Stimulated activated effector memory CD8-positive, alpha-beta T cell treated with anti-CD3 and anti-CD28 coated beads, Interleukin-12 subunit alpha, Interleukin-12 subunit beta, amount 100 ng/mL, for 72 hours (primary cell): Measurements from ENCODE around the gene GRM8.

Source experiments
- ATAC-seq: fragments of 150-1000 bp; cut with Tn5 transposase; 2 replicates; pipeline ENCODE4 v1.10.0; 2021
- DNase-seq, 2 donors: peaks; one replicate each; pipeline ENCODE4 v3.0.0; 2021 to 2022; ENCODE audit warnings: low spot score in 2 of 2
- H3K27ac Mint-ChIP-seq: one replicate; pipeline ENCODE4 v1.8.0; 2022; ENCODE audit warnings: mild to moderate bottlenecking, mixed read lengths
- H3K36me3 Mint-ChIP-seq: one replicate; pipeline ENCODE4 v1.8.0; 2022; ENCODE audit warnings: mild to moderate bottlenecking, mixed read lengths
- H3K4me1 Mint-ChIP-seq: one replicate; pipeline ENCODE4 v1.8.0; 2022; ENCODE audit warnings: mixed read lengths
- H3K4me3 Mint-ChIP-seq: one replicate; pipeline ENCODE4 v1.8.0; 2022; ENCODE audit warnings: mild to moderate bottlenecking, mixed read lengths
- H3K9me3 Mint-ChIP-seq: one replicate; pipeline ENCODE4 v1.8.0; 2022; ENCODE audit warnings: mixed read lengths

Gene GRM8

DNA sequence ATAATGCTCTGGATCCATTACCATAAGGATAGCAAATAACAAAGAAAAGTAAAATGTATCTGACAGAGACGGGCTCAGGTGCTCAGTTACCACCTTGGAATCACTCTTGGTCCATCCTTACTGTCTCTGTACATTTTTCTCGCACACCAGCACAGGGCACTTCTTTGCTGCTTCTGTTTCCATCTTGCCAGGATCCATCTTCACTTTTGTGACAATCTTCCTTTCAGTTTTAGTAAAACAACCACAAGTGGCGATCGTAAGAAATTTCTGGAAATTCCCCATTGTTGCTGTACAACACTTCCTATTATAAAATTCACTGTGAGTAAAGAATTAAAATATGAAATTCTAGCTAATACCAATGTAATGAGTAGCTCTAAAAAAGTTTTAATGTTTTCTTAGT is 695.5 kb downstream of the GRM8 start:
- no peaks in the 10 kb centered on the region for H3K4me1 Mint-ChIP-seq
- no peak overlapping the region for H3K27ac Mint-ChIP-seq
- DNase-seq (no peak), ATAC-seq (no peak)
- H3K9me3 Mint-ChIP-seq: no peaks in the 10 kb centered on the region
- H3K4me3 Mint-ChIP-seq: no peak overlapping the region
- no peaks in the 10 kb centered on the region for H3K36me3 Mint-ChIP-seq

DNA sequence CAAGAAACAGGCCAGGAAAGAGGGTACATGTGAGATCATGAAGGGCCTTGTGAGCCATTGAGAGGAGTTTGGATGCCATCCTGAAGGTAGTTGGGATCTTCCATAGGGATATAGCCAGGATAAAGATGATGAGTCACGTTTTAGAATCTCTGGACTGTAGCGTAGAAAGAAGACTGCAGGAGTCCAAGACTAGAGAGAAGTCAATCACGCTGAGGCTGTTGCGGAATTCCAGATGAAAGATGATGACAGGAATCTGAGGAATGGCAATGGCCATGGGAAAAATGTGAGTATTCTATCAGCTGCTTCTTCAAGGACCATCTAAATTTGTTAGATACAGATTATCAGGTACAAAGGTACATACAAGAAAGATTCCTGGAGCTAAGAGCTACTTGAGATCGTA is 711.3 kb downstream of the GRM8 start:
- Mint-ChIP-seq H3K4me1 (no peaks in the 10 kb centered on the region), H3K36me3 (no peaks in the 10 kb centered on the region), H3K4me3 (no peak overlapping the region), H3K9me3 (peaks cover 11% of the 10 kb centered on the region), H3K27ac (no peak overlapping the region)
- DNase-seq: no peak
- no peak for ATAC-seq

DNA sequence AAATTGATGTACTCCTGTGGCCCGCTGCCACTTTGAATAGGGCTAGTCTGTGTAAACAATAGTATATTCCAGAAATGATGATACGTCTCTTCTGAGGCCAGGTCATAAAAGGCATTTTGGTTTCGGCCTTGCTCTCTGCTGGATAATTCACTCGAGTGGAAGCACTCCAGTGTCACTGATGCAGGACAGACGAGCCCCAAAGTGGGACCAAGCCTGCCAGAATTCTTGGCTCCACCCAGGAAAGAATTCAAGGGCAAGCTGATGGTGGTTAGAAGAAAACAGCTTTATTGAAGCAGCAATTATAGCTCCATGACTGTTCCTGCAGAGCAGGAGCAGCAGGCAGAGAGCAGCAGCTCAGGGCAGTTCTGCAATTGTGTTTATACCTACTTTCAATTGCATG is 717.6 kb downstream of the GRM8 start:
- Mint-ChIP-seq H3K36me3 (no peaks in the 10 kb centered on the region), H3K4me1 (no peaks in the 10 kb centered on the region), H3K27ac (no peak overlapping the region), H3K9me3 (peaks cover 11% of the 10 kb centered on the region), H3K4me3 (no peak overlapping the region)
- no peak for DNase-seq
- no peak for ATAC-seq

DNA sequence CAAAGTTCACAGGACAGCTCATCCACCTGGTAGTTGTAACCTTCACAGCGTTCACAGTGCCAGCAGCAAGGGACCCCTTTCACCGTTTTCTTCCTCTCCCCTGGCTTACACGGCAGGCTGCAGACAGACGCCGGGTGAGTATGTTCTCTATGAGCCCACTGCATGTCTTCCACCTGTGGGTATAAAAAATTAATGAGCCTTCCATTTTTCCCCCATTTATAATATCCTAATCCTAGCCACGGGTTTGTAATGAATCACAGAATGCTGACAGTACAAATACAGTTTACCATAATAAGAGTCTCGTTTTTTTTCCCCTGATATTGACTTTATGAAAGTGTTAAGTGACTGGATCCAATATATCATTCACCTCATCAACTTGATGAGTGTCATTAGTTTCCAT is 719.0 kb downstream of the GRM8 start:
- DNase-seq (no peak), ATAC-seq (no peak)
- no peak overlapping the region for H3K4me3 Mint-ChIP-seq
- no peaks in the 10 kb centered on the region for H3K4me1 Mint-ChIP-seq
- no peak overlapping the region for H3K27ac Mint-ChIP-seq
- H3K36me3 Mint-ChIP-seq: no peaks in the 10 kb centered on the region
- H3K9me3 Mint-ChIP-seq: peaks cover 13% of the 10 kb centered on the region

DNA sequence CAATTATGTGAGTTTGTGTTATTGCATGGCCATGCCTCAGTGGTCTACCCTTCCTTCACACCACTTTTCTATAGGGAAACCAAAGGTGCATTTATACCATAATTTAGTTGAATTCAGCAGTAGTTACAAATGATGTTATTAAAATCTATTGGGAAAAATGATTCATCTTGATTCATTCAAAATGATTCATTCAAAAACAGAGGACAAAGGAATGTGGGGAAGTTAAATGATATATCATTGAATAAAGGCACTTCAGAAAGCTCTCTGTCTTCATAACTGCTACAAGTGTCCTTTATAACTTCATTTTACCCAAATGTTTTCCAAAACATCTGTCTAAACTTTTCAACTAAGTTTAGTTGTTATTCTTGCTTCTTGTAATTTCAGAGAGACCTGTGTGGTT is 722.9 kb downstream of the GRM8 start:
- H3K27ac Mint-ChIP-seq: no peak overlapping the region
- DNase-seq: no peak
- H3K4me1 Mint-ChIP-seq: no peaks in the 10 kb centered on the region
- H3K4me3 Mint-ChIP-seq: no peak overlapping the region
- H3K36me3 Mint-ChIP-seq: no peaks in the 10 kb centered on the region
- no peak for ATAC-seq
- peaks cover 16% of the 10 kb centered on the region for H3K9me3 Mint-ChIP-seq

DNA sequence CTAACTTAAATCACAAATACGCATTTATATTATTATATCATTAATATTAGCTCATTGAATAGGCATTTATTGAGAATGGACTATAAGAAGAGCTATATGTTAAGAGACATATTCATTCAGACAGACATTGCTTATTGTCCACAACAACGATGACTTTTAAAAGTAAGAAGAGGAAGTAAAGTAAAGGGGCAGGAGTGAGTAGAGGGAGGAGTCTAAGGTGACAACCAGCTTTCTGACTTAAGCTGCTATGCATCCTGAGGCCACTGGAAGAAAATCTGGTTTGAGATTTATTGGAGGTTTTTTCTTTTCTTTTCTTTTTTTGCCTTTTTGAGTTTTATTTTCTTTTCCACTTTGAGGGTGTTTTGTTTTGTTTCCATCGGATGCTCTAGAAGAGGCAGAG is 723.5 kb downstream of the GRM8 start:
- ATAC-seq (no peak), DNase-seq (no peak)
- no peaks in the 10 kb centered on the region for H3K4me1 Mint-ChIP-seq
- H3K36me3 Mint-ChIP-seq: no peaks in the 10 kb centered on the region
- peaks cover 16% of the 10 kb centered on the region for H3K9me3 Mint-ChIP-seq
- H3K27ac Mint-ChIP-seq: no peak overlapping the region
- no peak overlapping the region for H3K4me3 Mint-ChIP-seq

DNA sequence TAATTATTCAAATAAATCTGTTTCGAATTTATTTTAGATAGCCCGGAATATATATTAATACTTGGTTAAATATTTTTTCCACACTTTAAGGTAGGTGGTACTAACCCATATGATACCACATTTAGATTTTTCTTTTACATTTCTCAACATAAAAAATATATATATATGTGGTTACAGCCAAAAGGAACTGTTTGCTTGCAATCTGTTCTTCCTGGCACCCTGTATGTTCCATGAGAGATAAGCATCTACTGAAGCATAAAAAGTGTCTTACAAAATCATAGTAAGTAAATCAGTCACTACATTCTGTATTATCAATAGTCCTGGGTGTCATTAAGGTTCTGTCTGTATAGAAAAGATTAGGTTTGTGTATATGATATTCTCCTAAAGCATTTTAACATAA is 726.8 kb downstream of the GRM8 start:
- Mint-ChIP-seq H3K4me1 (no peaks in the 10 kb centered on the region), H3K9me3 (peaks cover 16% of the 10 kb centered on the region), H3K36me3 (no peaks in the 10 kb centered on the region), H3K4me3 (no peak overlapping the region), H3K27ac (no peak overlapping the region)
- DNase-seq: no peak
- ATAC-seq: no peak

DNA sequence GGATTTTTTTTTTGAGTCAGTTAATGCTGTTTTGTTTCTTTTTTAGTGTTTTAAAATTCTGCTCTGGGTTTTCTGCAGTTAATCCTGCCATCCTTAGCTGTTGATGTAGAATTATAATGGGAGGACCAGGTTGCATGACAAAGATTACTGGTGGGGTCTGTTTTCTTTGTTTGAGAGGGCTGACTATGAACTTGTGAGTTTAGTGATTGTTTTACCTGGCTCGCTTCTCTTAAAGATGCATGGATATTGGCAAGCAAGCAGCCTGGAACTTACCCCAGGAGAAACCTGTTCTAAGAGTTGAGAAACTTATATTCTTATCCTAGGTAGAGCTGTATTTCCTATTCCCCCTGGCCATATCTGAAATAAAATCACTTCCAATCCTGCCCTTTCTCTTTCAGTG is 727.8 kb downstream of the GRM8 start:
- no peaks in the 10 kb centered on the region for H3K4me1 Mint-ChIP-seq
- ATAC-seq (no peak), DNase-seq (no peak)
- H3K36me3 Mint-ChIP-seq: no peaks in the 10 kb centered on the region
- no peak overlapping the region for H3K4me3 Mint-ChIP-seq
- H3K9me3 Mint-ChIP-seq: peaks cover 18% of the 10 kb centered on the region
- H3K27ac Mint-ChIP-seq: no peak overlapping the region

DNA sequence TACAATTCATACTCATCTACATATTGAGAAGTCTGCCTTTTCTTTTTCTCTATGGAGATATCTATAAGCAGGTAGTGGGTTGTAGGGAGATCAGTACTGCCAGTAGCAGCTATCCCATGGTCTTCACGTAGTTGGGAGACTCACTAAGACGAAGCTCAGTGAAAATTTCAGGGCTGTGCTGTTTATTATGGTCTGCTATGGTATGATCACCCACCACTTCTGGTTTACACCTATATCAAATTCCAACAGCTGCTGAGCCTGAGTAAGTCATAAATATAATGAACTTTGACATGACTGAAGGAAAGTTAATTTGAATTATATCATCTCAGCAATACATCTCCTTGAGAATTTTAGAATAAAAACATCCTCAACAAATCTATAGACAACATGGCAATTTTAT is 741.7 kb downstream of the GRM8 start:
- Mint-ChIP-seq H3K36me3 (no peaks in the 10 kb centered on the region), H3K4me3 (no peak overlapping the region), H3K9me3 (no peaks in the 10 kb centered on the region), H3K4me1 (no peaks in the 10 kb centered on the region), H3K27ac (no peak overlapping the region)
- no peak for DNase-seq
- no peak for ATAC-seq

DNA sequence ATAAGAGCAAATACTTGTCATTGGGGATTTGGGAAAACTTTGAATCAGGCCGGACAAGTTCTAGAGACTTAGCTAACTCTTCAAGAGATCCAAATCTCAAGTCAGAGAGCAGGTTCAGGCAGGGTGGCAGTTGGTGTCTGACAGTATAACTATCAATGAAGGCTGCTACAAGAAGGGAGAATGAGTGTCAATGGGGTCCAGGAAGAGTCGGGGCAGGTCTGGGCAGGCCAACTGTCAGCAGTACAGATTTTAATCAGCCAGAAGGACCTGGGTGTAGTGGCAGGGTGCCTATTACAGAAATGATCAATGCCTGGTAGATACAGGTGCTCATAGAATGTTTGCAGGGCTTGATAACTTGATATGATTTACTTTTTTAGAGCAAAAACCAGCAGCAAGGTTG is 751.1 kb downstream of the GRM8 start:
- H3K27ac Mint-ChIP-seq: no peak overlapping the region
- H3K4me3 Mint-ChIP-seq: no peak overlapping the region
- H3K36me3 Mint-ChIP-seq: no peaks in the 10 kb centered on the region
- DNase-seq (no peak), ATAC-seq (no peak)
- H3K9me3 Mint-ChIP-seq: peaks cover 24% of the 10 kb centered on the region
- no peaks in the 10 kb centered on the region for H3K4me1 Mint-ChIP-seq

DNA sequence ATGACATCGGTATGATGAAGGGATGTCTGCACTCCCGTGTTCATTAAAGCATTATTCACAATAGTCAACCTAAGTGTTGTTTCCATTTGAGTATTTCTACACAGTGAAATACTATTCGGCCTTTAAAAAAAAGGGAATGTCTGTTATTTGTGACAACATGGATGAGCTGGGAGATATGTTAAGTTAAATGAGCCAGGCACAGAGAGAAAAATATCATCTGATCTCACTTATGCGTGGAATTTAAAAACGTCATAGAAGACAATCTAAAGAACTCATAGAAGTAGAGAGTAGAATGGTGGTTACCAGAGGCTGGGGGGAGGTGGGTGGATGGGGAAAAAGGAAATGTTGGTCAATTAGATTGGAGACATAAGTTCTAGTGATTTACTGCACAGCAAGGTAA is 753.3 kb downstream of the GRM8 start:
- H3K36me3 Mint-ChIP-seq: no peaks in the 10 kb centered on the region
- DNase-seq: no peak
- peaks cover 27% of the 10 kb centered on the region for H3K9me3 Mint-ChIP-seq

DNA sequence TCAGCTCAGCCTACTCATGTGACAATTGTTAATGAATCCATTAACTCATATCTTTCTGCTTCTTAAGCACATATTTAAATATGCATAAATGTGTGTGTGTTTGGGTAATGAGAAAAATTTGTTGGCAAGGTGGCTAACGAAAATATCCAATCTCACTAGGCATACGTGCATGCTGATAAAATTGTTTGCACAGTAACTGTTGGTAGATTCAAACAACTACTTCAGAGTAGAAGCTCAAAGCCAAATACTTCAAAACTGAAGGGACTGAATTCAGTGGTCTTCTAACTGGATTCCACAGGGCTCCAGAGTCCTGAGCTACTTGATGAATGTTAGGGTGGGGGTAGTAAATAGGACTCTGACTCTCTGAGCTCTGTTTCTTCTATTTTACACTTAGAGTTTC is 757.0 kb downstream of the GRM8 start:
- DNase-seq (no peak), ATAC-seq (no peak)
- Mint-ChIP-seq H3K4me1 (no peaks in the 10 kb centered on the region), H3K36me3 (no peaks in the 10 kb centered on the region), H3K4me3 (no peak overlapping the region), H3K9me3 (peaks cover 18% of the 10 kb centered on the region), H3K27ac (no peak overlapping the region)

More for the DNA sequence above, 753.3 kb downstream of the GRM8 start:
- Mint-ChIP-seq H3K4me1 (no peaks in the 10 kb centered on the region), H3K27ac (no peak overlapping the region), H3K4me3 (no peak overlapping the region)
- ATAC-seq: no peak

DNA sequence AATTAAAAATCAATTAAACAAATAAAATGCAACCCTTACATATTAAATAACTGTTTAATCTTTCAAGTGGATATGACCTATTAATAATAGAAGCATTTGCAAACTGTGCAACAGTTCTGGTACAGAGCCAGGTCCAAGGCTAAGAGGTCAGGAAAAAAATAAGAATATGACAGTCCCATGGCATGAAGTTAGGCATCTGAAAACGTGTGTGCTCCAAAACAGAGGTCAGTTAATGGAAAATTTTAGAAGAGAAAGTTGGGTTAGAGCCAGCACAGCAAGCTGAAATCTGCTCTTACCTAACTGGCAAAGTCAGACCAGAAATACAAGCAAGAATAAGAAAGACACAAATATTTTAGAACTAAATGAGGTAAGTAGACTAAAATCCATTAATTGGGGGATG is 757.7 kb downstream of the GRM8 start:
- no peak for ATAC-seq
- Mint-ChIP-seq H3K36me3 (no peaks in the 10 kb centered on the region), H3K9me3 (peaks cover 18% of the 10 kb centered on the region), H3K27ac (no peak overlapping the region), H3K4me1 (no peaks in the 10 kb centered on the region), H3K4me3 (no peak overlapping the region)
- no peak for DNase-seq

DNA sequence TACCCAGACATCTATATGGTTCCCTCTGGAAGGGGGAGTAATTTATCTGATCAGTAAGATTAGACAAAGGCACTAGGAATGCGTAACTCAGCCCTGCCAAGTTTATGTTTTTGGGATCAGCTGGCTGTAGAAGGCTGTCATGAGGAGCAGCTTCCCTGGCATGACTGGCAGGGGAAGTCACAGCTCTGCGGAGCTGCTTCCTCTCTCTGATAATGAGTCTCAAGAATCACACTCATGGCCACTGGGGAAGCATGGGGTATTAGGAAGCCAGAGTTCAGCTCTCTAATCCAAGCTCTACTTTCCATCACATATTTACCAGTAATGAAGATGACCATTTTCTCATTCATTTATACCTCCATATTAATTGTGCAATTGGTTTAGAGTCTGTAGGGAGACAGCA is 758.9 kb downstream of the GRM8 start:
- DNase-seq (no peak), ATAC-seq (no peak)
- H3K4me3 Mint-ChIP-seq: no peak overlapping the region
- peaks cover 15% of the 10 kb centered on the region for H3K9me3 Mint-ChIP-seq
- H3K27ac Mint-ChIP-seq: no peak overlapping the region
- H3K36me3 Mint-ChIP-seq: no peaks in the 10 kb centered on the region
- no peaks in the 10 kb centered on the region for H3K4me1 Mint-ChIP-seq

DNA sequence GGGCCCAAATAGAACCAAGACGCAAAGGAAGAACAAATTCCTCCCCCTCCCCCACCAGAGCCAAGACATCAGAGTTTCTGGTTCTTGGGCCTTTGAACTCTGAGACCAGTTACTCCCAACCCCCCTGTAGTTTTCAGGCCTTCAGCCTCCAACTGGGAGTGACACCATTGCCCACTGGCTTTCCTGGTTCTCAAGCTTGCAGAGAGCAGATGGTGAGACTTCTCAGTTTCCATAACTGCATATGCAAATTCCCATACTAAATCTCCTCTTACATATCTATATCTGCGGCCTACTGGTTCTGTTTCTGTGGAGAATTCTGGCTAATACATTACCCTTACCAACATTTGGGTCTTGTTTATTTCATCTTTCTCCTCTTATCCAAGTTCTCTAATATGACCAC is 762.9 kb downstream of the GRM8 start:
- H3K36me3 Mint-ChIP-seq: no peaks in the 10 kb centered on the region
- no peak for ATAC-seq

DNA sequence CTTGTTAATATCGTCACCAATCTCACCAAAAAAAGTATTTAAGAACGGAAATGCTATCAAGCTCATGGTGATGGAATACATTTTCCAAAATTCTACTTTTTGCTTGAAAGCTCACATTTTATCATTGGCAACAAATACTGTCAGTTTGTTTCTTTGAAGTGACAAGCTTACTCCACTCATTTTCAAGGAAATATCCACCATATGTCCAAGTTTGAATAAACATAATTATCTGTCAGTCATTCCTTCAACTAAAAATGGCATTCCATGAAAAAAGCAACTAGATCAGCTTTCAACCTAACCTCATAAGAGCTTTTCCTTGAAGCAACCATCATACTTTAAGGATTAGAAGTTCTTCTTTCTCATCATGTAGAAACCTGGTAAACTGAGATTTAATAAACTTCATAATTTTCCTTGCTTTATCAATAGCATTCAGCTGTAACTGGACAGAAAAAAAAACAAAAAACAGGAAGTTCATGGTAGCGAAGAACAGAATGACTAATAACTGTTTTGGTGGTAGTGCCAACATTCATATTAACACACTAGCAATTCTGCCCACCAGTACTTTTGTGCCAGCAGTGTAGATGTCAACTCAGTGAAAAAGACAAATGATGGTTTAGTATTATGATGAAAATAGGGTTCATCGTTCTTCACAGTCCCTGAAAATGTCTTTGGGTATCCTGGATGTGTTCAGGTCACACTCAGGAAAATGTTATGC is 764.9 kb downstream of the GRM8 start:
- no peak overlapping the region for H3K27ac Mint-ChIP-seq
- no peaks in the 10 kb centered on the region for H3K4me1 Mint-ChIP-seq
- peaks cover 7% of the 10 kb centered on the region for H3K9me3 Mint-ChIP-seq
- no peaks in the 10 kb centered on the region for H3K36me3 Mint-ChIP-seq
- ATAC-seq (no peak), DNase-seq (no peak)
- no peak overlapping the region for H3K4me3 Mint-ChIP-seq

More for the DNA sequence above, 762.9 kb downstream of the GRM8 start:
- Mint-ChIP-seq H3K4me3 (no peak overlapping the region), H3K4me1 (no peaks in the 10 kb centered on the region), H3K9me3 (peaks cover 10% of the 10 kb centered on the region), H3K27ac (no peak overlapping the region)
- no peak for DNase-seq

DNA sequence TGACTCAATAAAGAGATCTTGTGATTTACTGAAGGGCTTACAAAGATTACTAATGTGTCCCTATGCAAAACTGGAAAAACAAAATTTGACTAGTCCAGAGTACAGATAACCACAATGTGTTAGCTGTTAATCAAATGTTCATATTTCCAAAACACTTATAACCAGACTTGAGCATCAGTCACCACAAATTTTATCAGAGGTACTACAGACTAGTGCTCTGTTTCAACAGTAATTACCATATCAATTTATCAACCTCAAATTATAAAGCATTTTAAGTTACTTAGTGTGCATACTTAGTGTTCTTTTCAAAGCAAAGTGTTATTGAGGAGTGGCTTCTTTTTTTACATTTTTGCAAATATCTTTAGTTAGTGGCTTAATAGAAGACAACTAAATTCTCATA is 765.9 kb downstream of the GRM8 start:
- Mint-ChIP-seq H3K4me1 (no peaks in the 10 kb centered on the region), H3K4me3 (no peak overlapping the region), H3K27ac (no peak overlapping the region), H3K9me3 (peaks cover 11% of the 10 kb centered on the region), H3K36me3 (no peaks in the 10 kb centered on the region)
- ATAC-seq (no peak), DNase-seq (no peak)
